ENCODE measurements around the gene NIPBL.
"Not testable (repeated sequence)": the region's sequence is repeated elsewhere in the genome, so short reads cannot be mapped to it uniquely, and the experiment has no call there.

NIPBL gene

GRCh38 chr5:36946101-36946500 is 69.5 kb downstream of the NIPBL start:
- DNase-seq (ENCODE audit: low read depth), result no peak

- no peak for DNase-seq (ENCODE audit: low read depth)
Observed at GRCh38 chr5:36948041-36948440, 71.5 kb downstream of the NIPBL start.

GRCh38 chr5:36948650-36949049 is 72.1 kb downstream of the NIPBL start:
- DNase-seq (ENCODE audit: low read depth), result no peak

GRCh38 chr5:36949593-36949992 is 73.0 kb downstream of the NIPBL start:
- DNase-seq (ENCODE audit: low read depth), result no peak

GRCh38 chr5:36950586-36951457 is 74.3 kb downstream of the NIPBL start:
- DNase-seq (ENCODE audit: low read depth), result no peak

GRCh38 chr5:36953043-36953442 is 76.5 kb downstream of the NIPBL start:
- no peak for DNase-seq (ENCODE audit: low read depth)

- DNase-seq (ENCODE audit: low read depth), result no peak
Observed at GRCh38 chr5:36957953-36958537, 81.5 kb downstream of the NIPBL start.

GRCh38 chr5:36958612-36959011 is 82.0 kb downstream of the NIPBL start:
- no peak for DNase-seq (ENCODE audit: low read depth)

- DNase-seq (ENCODE audit: low read depth), result no peak
Observed at GRCh38 chr5:36965179-36965578, 88.6 kb downstream of the NIPBL start.

- no peak for DNase-seq (ENCODE audit: low read depth)
Observed at GRCh38 chr5:36969700-36970395, 93.3 kb downstream of the NIPBL start.

GRCh38 chr5:36978196-36978595 is 101.6 kb downstream of the NIPBL start:
- no peak for DNase-seq (ENCODE audit: low read depth)

GRCh38 chr5:36982146-36982545 is 105.6 kb downstream of the NIPBL start:
- no peak for DNase-seq (ENCODE audit: low read depth)

GRCh38 chr5:36985387-36985786 is 108.8 kb downstream of the NIPBL start:
- DNase-seq (ENCODE audit: low read depth), result no peak

GRCh38 chr5:36988396-36988795 is 111.8 kb downstream of the NIPBL start:
- DNase-seq (ENCODE audit: low read depth), result no peak

GRCh38 chr5:36998578-36998977 is 122.0 kb downstream of the NIPBL start:
- no peak for DNase-seq (ENCODE audit: low read depth)

- DNase-seq (ENCODE audit: low read depth), result no peak
Observed at GRCh38 chr5:37002176-37002751, 125.7 kb downstream of the NIPBL start.

GRCh38 chr5:37005252-37005651 is 128.7 kb downstream of the NIPBL start:
- DNase-seq (ENCODE audit: low read depth), result no peak

GRCh38 chr5:37005946-37006540 is 129.5 kb downstream of the NIPBL start:
- DNase-seq (ENCODE audit: low read depth), result no peak

- DNase-seq (ENCODE audit: low read depth), result not testable (repeated sequence)
Observed at GRCh38 chr5:37013181-37013580, 136.6 kb downstream of the NIPBL start.

- no peak for DNase-seq (ENCODE audit: low read depth)
Observed at GRCh38 chr5:37014321-37014720, 137.8 kb downstream of the NIPBL start.

GRCh38 chr5:37015795-37016666 is 139.5 kb downstream of the NIPBL start:
- DNase-seq (ENCODE audit: low read depth), result no peak
